Measurements from ENCODE around the gene IFT57.

DNA sequence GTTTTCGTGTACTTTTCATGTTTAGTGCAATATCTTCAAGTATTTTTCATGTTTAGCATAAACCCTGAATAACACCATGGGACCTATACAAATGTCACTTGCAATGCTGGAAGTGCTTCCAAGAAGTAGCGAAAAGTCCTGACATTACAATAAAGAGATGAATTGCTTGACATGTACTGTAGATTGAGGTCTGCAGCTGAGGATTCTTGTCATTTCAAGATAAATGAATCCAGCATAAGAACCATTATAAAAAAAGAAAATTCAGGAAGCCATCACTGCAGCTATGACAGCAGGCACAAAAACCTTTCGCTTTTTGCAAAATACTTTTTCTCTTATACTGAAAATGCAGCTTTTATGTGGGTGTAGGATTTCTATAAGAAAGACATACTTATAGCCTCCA is 37.4 kb downstream of the IFT57 start:
- TF ChIP-seq CTBP1 (IDR thresholded peaks at IDR 0.05; ENCODE audit: borderline replicate concordance) (no peak), ELF4 (IDR thresholded peaks at IDR 0.05) (no peak), L3MBTL2 (conservative IDR thresholded peaks at IDR 0.05) (no peak), NFRKB (IDR thresholded peaks at IDR 0.05) (no peak)

All from HEK293T (cell line).